Breast epithelium (tissue), 4 donors: ENCODE measurements around the gene SDK2. TPM values are rescaled to one million over a fixed set of nuclear protein-coding genes. Genes with fewer than 3 reads are reported as not detected.

Source experiments
- DNase-seq, 2 donors: peaks; one replicate each; pipeline ENCODE4 v3.0.0-alpha.2; 2019; ENCODE audit warnings: low spot score in 2 of 2
- H3K27ac ChIP-seq, 2 donors: fragments of 200-600 bp; sonication (generic) in 1 of 2; one replicate each; pipeline ENCODE4 v1.5.1; 2016 to 2019; ENCODE audit warnings: mild to moderate bottlenecking in 1 of 2
- H3K27me3 ChIP-seq, 2 donors: fragments of 200-600 bp; sonication (generic) in 1 of 2; one replicate each; pipeline versions ENCODE4 v1.5.1 to v1.6.0; 2017 to 2019; ENCODE audit warnings: control low read depth in 1 of 2, mild to moderate bottlenecking in 1 of 2
- H3K36me3 ChIP-seq: fragments of 200-600 bp; one replicate; pipeline ENCODE4 v1.5.1; 2019
- H3K4me1 ChIP-seq, 2 donors: fragments of 200-600 bp; sonication (generic); one replicate each; pipeline ENCODE4 v1.5.1; 2016 to 2019; ENCODE audit warnings: control low read depth in 1 of 2
- H3K4me3 ChIP-seq, 3 donors: fragments of 200-600 bp; sonication (generic); 1 replicate in 2 of 3; 2 replicates in 1 of 3; pipeline ENCODE4 v1.5.1; 2016 to 2019; ENCODE audit warnings: mild to moderate bottlenecking in 3 of 3, moderate library complexity in 2 of 3
- H3K9me3 ChIP-seq, 2 donors: fragments of 200-600 bp; sonication (generic) in 1 of 2; one replicate each; pipeline ENCODE4 v1.5.1; 2016 to 2019; ENCODE audit warnings: control low read depth in 1 of 2
- POLR2A ChIP-seq: fragments of 450-650 bp; IDR thresholded peaks from one replicate; pipeline ENCODE4 v1.6.1; 2016; ENCODE audit warnings: antibody characterized with exemption, mild to moderate bottlenecking, moderate library complexity
- POLR2AphosphoS5 ChIP-seq, 3 donors: sonication (generic); formaldehyde crosslinking; IDR thresholded peaks; one replicate each; pipeline ENCODE4 v1.6.1; 2017; ENCODE audit warnings: antibody characterized with exemption in 3 of 3
- intact Hi-C: fragments of 100-400 bp; cut with DNase I; formaldehyde crosslinking; loops from one replicate; pipeline ENCODE4 v1.15.1; 2023; ENCODE audit warnings: low total_unique reads
- total RNA-seq, 3 donors: library from RNA; depleted of rRNA; stranded (reverse); fragments of >200 nt; gene quantifications; one replicate each; pipeline ENCODE4 v1.1.0, GENCODE V29; 2016
- TF ChIP-seq, protein P1 (sequence below), 3 donors: fragments of 450-650 bp; IDR thresholded peaks; one replicate each; pipeline ENCODE4 v1.5.1; 2016 to 2017; ENCODE audit warnings: antibody characterized with exemption in 3 of 3, mild to moderate bottlenecking in 3 of 3, moderate library complexity in 3 of 3

The SDK2 gene
- total RNA-seq, 3 donors from 2014 or later: 0.16 to 2.9 (median 2.6) TPM

DNA sequence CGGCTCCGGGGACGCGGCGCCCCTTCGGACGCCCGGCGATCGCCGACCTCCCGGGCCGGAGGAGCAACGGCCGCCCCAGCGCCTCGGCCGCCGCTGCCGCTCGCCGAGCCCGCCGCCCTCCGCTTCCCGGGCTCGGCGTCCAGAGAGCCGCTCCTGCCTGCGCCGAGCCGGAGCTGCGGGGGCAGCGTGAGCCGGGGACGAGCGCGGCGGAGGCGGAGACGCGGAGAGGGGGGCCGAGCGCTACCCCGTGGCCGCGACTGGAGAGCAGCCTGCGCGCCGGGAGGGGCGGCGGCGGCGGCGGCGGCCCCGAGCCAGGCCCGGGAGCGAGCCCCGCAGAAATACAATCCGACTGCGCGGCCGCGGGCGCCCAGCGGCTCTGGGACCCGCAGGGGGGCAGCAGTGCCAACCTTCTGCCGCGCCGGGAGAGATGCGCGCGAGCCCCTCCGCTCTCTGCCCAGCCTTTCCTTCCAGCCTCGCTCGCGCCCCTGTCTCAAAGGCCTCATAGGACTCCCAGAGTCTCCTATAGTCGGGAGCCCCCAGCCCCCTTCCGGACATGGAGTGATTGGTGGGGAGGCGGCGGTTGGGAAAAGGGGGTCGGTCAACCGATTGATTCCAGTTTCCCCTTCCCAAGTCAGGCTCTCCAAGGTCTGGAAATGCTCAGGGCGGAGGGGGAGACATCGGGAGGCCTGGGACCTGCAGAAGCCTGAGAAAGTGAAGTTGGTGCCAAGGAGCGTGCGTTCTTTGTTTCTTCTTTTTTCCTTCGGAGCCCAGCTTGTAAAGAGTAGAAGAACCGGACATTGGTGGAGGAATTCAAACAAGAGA lies 1.0 kb upstream of the SDK2 start:
- Histone ChIP-seq H3K27me3 (peaks cover 0 to 42% of the 10 kb centered on the region in 2 donors), H3K27ac (peak overlapping the region in 1 of 2 donors; percentile 55), H3K9me3 (no peaks in the 10 kb centered on the region), H3K4me3 (peak overlapping the region; percentile 37 to 64 (median 60)), H3K36me3 (no peaks in the 10 kb centered on the region), H3K4me1 (peaks cover 5 to 12% of the 10 kb centered on the region in 2 donors)
- intact Hi-C loops: no loop called here
- TF ChIP-seq POLR2AphosphoS5 (IDR thresholded peaks at IDR 0.05): no peak
- TF ChIP-seq, protein P1, sequence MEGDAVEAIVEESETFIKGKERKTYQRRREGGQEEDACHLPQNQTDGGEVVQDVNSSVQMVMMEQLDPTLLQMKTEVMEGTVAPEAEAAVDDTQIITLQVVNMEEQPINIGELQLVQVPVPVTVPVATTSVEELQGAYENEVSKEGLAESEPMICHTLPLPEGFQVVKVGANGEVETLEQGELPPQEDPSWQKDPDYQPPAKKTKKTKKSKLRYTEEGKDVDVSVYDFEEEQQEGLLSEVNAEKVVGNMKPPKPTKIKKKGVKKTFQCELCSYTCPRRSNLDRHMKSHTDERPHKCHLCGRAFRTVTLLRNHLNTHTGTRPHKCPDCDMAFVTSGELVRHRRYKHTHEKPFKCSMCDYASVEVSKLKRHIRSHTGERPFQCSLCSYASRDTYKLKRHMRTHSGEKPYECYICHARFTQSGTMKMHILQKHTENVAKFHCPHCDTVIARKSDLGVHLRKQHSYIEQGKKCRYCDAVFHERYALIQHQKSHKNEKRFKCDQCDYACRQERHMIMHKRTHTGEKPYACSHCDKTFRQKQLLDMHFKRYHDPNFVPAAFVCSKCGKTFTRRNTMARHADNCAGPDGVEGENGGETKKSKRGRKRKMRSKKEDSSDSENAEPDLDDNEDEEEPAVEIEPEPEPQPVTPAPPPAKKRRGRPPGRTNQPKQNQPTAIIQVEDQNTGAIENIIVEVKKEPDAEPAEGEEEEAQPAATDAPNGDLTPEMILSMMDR (IDR thresholded peaks at IDR 0.05): no peak
- no peak for DNase-seq

DNA sequence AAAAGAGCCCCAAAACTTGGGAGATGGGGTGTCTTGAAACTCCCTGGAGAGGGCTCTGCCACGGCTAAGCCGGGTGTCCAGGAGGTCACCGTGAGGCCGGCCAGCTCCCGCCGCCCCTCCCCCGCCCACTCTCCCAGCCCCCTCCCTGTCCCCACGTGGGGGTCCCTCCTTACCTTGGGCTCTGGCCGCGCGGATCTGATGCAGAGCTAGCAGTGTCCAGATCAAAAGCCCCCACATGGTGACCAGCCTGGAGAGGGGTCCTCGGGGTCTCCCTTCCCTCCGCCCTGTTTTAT lies 447 bp downstream of the SDK2 start:
- H3K4me1 ChIP-seq: peaks cover 5 to 12% of the 10 kb centered on the region in 2 donors
- no peak overlapping the region for H3K27ac ChIP-seq
- no peaks in the 10 kb centered on the region for H3K9me3 ChIP-seq
- TF ChIP-seq, protein P1 (IDR thresholded peaks at IDR 0.05): no peak
- TF ChIP-seq POLR2A: no peak
- no peak for TF ChIP-seq POLR2AphosphoS5 (IDR thresholded peaks at IDR 0.05)
- DNase-seq: no peak
- H3K4me3 ChIP-seq: peak overlapping the region; percentile 37 to 64 (median 60)
- intact Hi-C loops: no loop called here
- H3K36me3 ChIP-seq: no peaks in the 10 kb centered on the region
- peaks cover 0 to 39% of the 10 kb centered on the region in 2 donors for H3K27me3 ChIP-seq

DNA sequence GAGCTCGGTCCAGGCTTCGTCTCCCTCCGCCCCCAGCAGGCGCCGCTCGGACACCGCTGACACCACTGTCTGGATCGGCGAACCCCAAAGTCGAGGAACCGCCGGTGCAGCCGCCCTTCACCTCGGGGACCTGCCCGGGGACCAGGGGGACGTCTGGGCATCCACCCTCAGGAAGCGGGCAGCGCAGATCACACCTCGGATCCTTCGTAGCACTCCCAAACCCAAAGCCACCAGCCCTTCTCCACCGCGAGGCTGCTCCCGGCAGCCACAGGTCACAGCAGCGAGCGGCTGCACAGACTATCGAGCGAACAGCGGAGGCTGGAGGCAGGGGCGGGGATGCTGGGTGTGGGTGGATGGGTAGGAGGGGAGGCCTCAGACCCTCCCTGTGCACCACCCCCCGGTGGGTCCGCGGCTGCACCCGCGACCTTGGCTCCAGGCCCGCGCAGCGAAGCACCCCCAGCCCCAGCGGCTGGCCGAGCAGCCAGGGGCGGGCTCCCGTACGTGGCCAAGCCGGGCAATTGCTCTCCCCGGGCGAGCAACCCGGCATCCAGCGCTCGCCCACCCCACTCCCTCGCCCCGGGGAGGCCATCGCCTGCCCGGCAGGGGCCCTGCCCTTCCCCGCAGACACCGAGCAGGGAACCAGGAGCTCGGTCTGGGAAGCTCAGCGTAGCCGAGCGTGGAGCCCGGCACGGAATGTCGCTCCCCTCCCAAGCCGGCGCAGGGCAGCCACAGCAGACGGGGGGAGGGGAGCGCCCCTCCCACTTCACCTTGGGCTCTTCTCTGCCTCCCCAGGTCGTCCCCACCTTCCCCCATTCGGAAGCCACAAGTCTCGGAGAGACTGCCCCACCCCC lies 1.0 kb downstream of the SDK2 start:
- TF ChIP-seq, protein P1 (IDR thresholded peaks at IDR 0.05): no peak
- TF ChIP-seq POLR2AphosphoS5 (IDR thresholded peaks at IDR 0.05) (no peak), POLR2A (no peak)
- no peak overlapping the region for H3K27ac ChIP-seq
- peaks cover 5 to 12% of the 10 kb centered on the region in 2 donors for H3K4me1 ChIP-seq
- intact Hi-C loops: no loop called here
- DNase-seq: no peak
- no peaks in the 10 kb centered on the region for H3K36me3 ChIP-seq
- H3K27me3 ChIP-seq: peaks cover 0 to 39% of the 10 kb centered on the region in 2 donors
- H3K9me3 ChIP-seq: no peaks in the 10 kb centered on the region
- peak overlapping the region; percentile 37 to 64 (median 60) for H3K4me3 ChIP-seq

DNA sequence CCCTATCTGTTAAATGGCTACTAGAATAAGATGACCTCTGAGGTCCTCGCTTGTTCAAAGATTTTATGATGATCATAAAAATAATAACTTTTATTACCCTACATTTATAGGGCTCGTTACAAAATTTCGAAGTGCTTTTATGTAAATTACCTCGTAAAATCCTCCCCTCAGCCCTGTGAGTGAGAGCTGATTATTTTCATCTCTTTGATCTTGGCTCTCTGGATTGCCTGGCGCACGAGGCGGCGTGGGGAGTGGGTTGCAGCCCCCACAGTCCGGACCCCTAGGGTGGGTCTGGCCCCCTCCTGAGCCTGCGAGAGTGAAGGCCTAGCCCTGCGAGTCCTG lies 1.6 kb downstream of the SDK2 start:
- TF ChIP-seq, protein P1 (IDR thresholded peaks at IDR 0.05): no peak
- TF ChIP-seq POLR2AphosphoS5 (IDR thresholded peaks at IDR 0.05) (no peak), POLR2A (no peak)
- peaks cover 5 to 12% of the 10 kb centered on the region in 2 donors for H3K4me1 ChIP-seq
- H3K27me3 ChIP-seq: peaks cover 0 to 39% of the 10 kb centered on the region in 2 donors
- peak overlapping the region in 2 of 3 donors; percentile 60 to 64 for H3K4me3 ChIP-seq
- no peak overlapping the region for H3K27ac ChIP-seq
- no peak for DNase-seq
- no peaks in the 10 kb centered on the region for H3K36me3 ChIP-seq
- intact Hi-C loops: no loop called here
- H3K9me3 ChIP-seq: no peaks in the 10 kb centered on the region
